GM18511 (cell line): ENCODE results near the gene CEACAM18.
"Not testable (repeated sequence)": the region's sequence is repeated elsewhere in the genome, so short reads cannot be mapped to it uniquely, and the experiment has no call there.

Experiments used
- ATAC-seq: cut with Tn5 transposase; IDR thresholded peaks from one replicate; pipeline ENCODE4 v1.9.1; 2021; ENCODE audit warnings: mild to moderate bottlenecking, moderate library complexity; ENCODE audit not compliant: unreplicated experiment

CEACAM18 gene

GRCh38 chr19:51478381-51479234 lies at the start of gene CEACAM18:
CEACAM18 (plus strand) TSS chr19:51478539.
- ATAC-seq, result no peak

GRCh38 chr19:51430221-51430620 lies 48.1 kb upstream of the CEACAM18 start:
- no peak for ATAC-seq

- no peak for ATAC-seq
Observed at GRCh38 chr19:51431124-51431523, 47.2 kb upstream of the CEACAM18 start.

- ATAC-seq, result no peak
Observed at GRCh38 chr19:51433043-51433442, 45.3 kb upstream of the CEACAM18 start.

GRCh38 chr19:51434456-51434855 lies 43.9 kb upstream of the CEACAM18 start:
- ATAC-seq, result no peak

- ATAC-seq, result no peak
Observed at GRCh38 chr19:51439021-51439465, 39.3 kb upstream of the CEACAM18 start.

GRCh38 chr19:51440052-51440451 lies 38.3 kb upstream of the CEACAM18 start:
- no peak for ATAC-seq

- no peak for ATAC-seq
Observed at GRCh38 chr19:51440846-51441409, 37.4 kb upstream of the CEACAM18 start.

- peak; percentile 95 for ATAC-seq
Observed at GRCh38 chr19:51441410-51442390, 36.6 kb upstream of the CEACAM18 start.

- not testable (repeated sequence) for ATAC-seq
Observed at GRCh38 chr19:51447510-51447909, 30.8 kb upstream of the CEACAM18 start.

GRCh38 chr19:51448011-51448410 lies 30.3 kb upstream of the CEACAM18 start:
- ATAC-seq, result no peak

GRCh38 chr19:51448411-51449016 lies 29.8 kb upstream of the CEACAM18 start:
- no peak for ATAC-seq

GRCh38 chr19:51450730-51451307 lies 27.5 kb upstream of the CEACAM18 start:
- no peak for ATAC-seq

GRCh38 chr19:51456541-51457290 lies 21.6 kb upstream of the CEACAM18 start:
- no peak for ATAC-seq

GRCh38 chr19:51457351-51458013 lies 20.9 kb upstream of the CEACAM18 start:
- ATAC-seq, result no peak

GRCh38 chr19:51458051-51458645 lies 20.2 kb upstream of the CEACAM18 start, which contains the start of gene SIGLEC8:
SIGLEC8 (minus strand) TSS chr19:51458454; CDS start chr19:51458387, 67 bp downstream.
- no peak for ATAC-seq

GRCh38 chr19:51458899-51459505 lies 19.3 kb upstream of the CEACAM18 start:
- no peak for ATAC-seq
